ENCODE data around the gene SYNDIG1. TPM values are rescaled to one million over a fixed set of nuclear protein-coding genes. Genes with fewer than 3 reads are reported as not detected.

SYNDIG1 gene
- polyA plus RNA-seq, 1 of the 3 experiments (the other 2 are of a cell fraction): not detected

DNA sequence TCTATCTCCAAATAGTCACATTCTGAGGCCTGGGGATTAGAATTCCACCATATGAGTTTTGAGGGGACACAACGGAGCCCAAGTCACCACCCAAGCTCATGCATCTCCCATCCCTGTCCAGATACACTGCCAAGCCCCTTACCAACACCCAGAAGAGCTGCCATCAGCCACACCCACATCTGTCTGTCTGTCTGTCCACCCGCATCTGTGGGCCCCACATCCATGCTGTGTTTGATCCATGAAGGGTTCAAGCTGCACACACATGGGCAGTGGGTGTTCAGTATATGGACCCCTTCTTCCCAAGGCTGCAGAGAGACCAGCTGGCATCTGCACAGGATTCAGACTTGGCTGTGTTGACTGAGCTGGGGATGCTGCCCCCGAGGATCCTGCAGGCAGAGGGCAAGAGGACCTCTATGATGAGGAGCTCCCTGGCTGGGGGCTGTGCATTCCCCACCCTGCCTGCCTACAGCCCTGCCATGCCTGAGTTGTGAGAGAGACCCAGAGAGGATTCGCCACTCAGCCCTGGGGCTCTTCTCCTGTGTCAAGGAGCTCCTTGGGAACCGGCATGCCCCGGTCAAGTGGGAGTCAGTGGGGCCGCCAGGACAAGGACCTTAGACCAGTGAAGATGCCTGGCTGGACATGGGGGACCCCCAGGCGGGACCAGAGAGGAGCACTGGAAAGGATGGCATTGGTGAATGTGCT lies 206.4 kb downstream of the SYNDIG1 start (continued):
- TF ChIP-seq YY1 (IDR thresholded peaks at IDR 0.05; ENCODE audit: low read depth) (no peak), SMC3 (IDR thresholded peaks at IDR 0.05; ENCODE audit: low read depth, low read length) (no peak)

DNA sequence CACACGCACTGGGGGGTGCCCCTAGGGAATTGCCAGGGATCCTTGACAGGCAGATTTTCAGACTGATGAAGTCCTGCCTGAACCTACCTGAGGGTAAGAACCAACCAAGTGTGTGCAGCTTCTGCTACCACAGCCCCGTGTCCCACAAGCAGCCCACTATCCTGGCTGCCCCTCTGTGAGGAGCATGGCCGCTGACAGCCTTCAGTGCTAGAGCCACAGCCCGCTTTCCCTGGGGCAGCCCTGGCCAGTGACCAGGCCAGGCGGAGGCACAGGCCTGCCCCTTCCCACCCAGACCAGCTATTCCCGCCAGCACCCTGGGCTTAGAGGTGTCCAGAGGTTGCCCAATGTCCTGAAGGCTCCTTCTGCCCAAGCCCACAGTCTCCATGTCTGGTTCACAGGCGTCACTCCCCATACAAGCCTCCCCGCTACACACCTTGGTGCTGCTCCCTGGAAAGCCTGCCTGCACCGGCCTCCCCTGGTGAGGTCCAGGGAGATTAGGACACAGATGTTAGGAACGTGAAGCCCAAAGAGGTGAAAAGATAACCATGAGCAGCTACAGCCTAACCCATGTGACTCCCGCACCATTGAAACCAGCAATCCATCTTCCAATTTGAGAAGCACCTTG lies 207.0 kb downstream of the SYNDIG1 start:
- Histone ChIP-seq H3K9me3 (no peaks in the 10 kb centered on the region), H3K9me2 (no peaks in the 10 kb centered on the region), H3K4me2 (no peak overlapping the region), H3K4me1 (ENCODE audit: control insufficient read depth in 1 of 2, insufficient read depth in 2 of 2, low read depth in 1 of 2, low read length in 1 of 2) (peaks cover 0 to 8% of the 10 kb centered on the region in 2 experiments; a peak in 2 of 4 replicates), H3K4me3 (ENCODE audit: low read depth in 2 of 2, low read length in 1 of 2) (no peak overlapping the region), H3F3A (replicated peaks; ENCODE audit: insufficient read depth) (no peaks in the 10 kb centered on the region), H3K27ac (ENCODE audit: low read depth in 2 of 2, low read length in 1 of 2) (no peak overlapping the region), H3K27me3 (ENCODE audit: insufficient read depth) (no peaks in the 10 kb centered on the region), H4K20me1 (ENCODE audit: insufficient read depth) (no peaks in the 10 kb centered on the region), H3K79me2 (ENCODE audit: insufficient read depth) (no peaks in the 10 kb centered on the region), H2AFZ (ENCODE audit: low read depth) (no peak overlapping the region), H3K36me3 (replicated peaks in 1 of 2; ENCODE audit: control insufficient read depth in 1 of 2, insufficient read depth in 2 of 2, low read length in 1 of 2) (no peaks in the 10 kb centered on the region), H3K9ac (no peak overlapping the region)
- TF ChIP-seq FOXM1 (IDR thresholded peaks at IDR 0.05; ENCODE audit: low read depth): no peak
- TF ChIP-seq, protein P1, sequence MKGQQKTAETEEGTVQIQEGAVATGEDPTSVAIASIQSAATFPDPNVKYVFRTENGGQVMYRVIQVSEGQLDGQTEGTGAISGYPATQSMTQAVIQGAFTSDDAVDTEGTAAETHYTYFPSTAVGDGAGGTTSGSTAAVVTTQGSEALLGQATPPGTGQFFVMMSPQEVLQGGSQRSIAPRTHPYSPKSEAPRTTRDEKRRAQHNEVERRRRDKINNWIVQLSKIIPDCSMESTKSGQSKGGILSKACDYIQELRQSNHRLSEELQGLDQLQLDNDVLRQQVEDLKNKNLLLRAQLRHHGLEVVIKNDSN (IDR thresholded peaks at IDR 0.05; ENCODE audit: borderline replicate concordance, low read depth): no peak
- TF ChIP-seq JUND (IDR thresholded peaks at IDR 0.05): no peak
- no peak for TF ChIP-seq NRF1 (IDR thresholded peaks at IDR 0.05; ENCODE audit: low read depth, low read length)
- WGBS (ENCODE audit: low lambda C conversion rate): 65% methylated on average over 5 of the region's 11 CpGs
- DNase-seq: no peak
- CTCF ChIA-PET: interaction anchor here (0.5 to 1.0 kb wide), 3 partner anchors 31 to 1272 kb away, joined by 3 read pairs; no protein-coding TSS in a partner anchor
- POLR2A ChIA-PET: no interaction called here

GRCh38 chr20:24676978-24677370 lies 207.5 kb downstream of the SYNDIG1 start:
- POLR2A ChIA-PET: no interaction called here

More at GRCh38 chr20:24676978-24677370, 207.5 kb downstream of the SYNDIG1 start:
- Histone ChIP-seq H3K79me2 (ENCODE audit: insufficient read depth) (no peaks in the 10 kb centered on the region), H3K4me1 (ENCODE audit: control insufficient read depth in 1 of 2, insufficient read depth in 2 of 2, low read depth in 1 of 2, low read length in 1 of 2) (peaks cover 0 to 8% of the 10 kb centered on the region in 2 experiments; a peak in 2 of 4 replicates), H4K20me1 (ENCODE audit: insufficient read depth) (no peaks in the 10 kb centered on the region), H3K27ac (ENCODE audit: low read depth in 2 of 2, low read length in 1 of 2) (no peak overlapping the region), H3K36me3 (replicated peaks in 1 of 2; ENCODE audit: control insufficient read depth in 1 of 2, insufficient read depth in 2 of 2, low read length in 1 of 2) (no peaks in the 10 kb centered on the region), H3K4me2 (no peak overlapping the region), H3F3A (replicated peaks; ENCODE audit: insufficient read depth) (no peaks in the 10 kb centered on the region), H3K9me2 (no peaks in the 10 kb centered on the region), H3K9me3 (no peaks in the 10 kb centered on the region), H3K27me3 (ENCODE audit: insufficient read depth) (no peaks in the 10 kb centered on the region), H3K4me3 (ENCODE audit: low read depth in 2 of 2, low read length in 1 of 2) (no peak overlapping the region), H2AFZ (ENCODE audit: low read depth) (no peak overlapping the region), H3K9ac (no peak overlapping the region)
- 76% methylated on average over 6 of the region's 6 CpGs for WGBS (ENCODE audit: low lambda C conversion rate)
- TF ChIP-seq EP300 (IDR thresholded peaks at IDR 0.05; ENCODE audit: borderline replicate concordance in 1 of 2, low read depth in 1 of 2, low read length in 1 of 2): no peak
- CTCF ChIA-PET: interaction anchor here (0.6 kb wide), 1 partner anchor 1272 kb away, joined by 3 read pairs; no protein-coding TSS in a partner anchor
- DNase-seq: no peak

Measured in SK-N-SH (cell line).